ENCODE results near the gene SCYL2.

The SCYL2 gene

GRCh38 chr12:100324498-100324897, 57.5 kb downstream of the SCYL2 start:
- H3K4me3 ChIP-seq (ENCODE audit: low read depth, low read length), result no peak overlapping the region
- no peak for DNase-seq (ENCODE audit: low read depth)
- no peak for TF ChIP-seq CTCF (IDR thresholded peaks at IDR 0.05; ENCODE audit: low read depth, low read length, missing control alignments)
- in situ Hi-C loops (cut with HindIII; ENCODE audit: low sequenced_read_pairs), result no loop called here

GRCh38 chr12:100326208-100326607, 59.2 kb downstream of the SCYL2 start:
- no peak overlapping the region for H3K4me3 ChIP-seq (ENCODE audit: low read depth, low read length)
- DNase-seq (ENCODE audit: low read depth), result no peak
- no peak for TF ChIP-seq CTCF (IDR thresholded peaks at IDR 0.05; ENCODE audit: low read depth, low read length, missing control alignments)
- in situ Hi-C loops (cut with HindIII; ENCODE audit: low sequenced_read_pairs), result no loop called here

- no peak for DNase-seq (ENCODE audit: low read depth)
- no peak overlapping the region for H3K4me3 ChIP-seq (ENCODE audit: low read depth, low read length)
- TF ChIP-seq CTCF (IDR thresholded peaks at IDR 0.05; ENCODE audit: low read depth, low read length, missing control alignments), result no peak
- in situ Hi-C loops (cut with HindIII; ENCODE audit: low sequenced_read_pairs), result no loop called here
Measured at GRCh38 chr12:100329800-100330199, 62.8 kb downstream of the SCYL2 start.

GRCh38 chr12:100331871-100332270, 64.9 kb downstream of the SCYL2 start:
- H3K4me3 ChIP-seq (ENCODE audit: low read depth, low read length), result no peak overlapping the region
- DNase-seq (ENCODE audit: low read depth), result no peak
- in situ Hi-C loops (cut with HindIII; ENCODE audit: low sequenced_read_pairs), result no loop called here
- TF ChIP-seq CTCF (IDR thresholded peaks at IDR 0.05; ENCODE audit: low read depth, low read length, missing control alignments), result no peak

GRCh38 chr12:100332852-100333251, 65.9 kb downstream of the SCYL2 start:
- in situ Hi-C loops (cut with HindIII; ENCODE audit: low sequenced_read_pairs), result no loop called here
- no peak for DNase-seq (ENCODE audit: low read depth)
- H3K4me3 ChIP-seq (ENCODE audit: low read depth, low read length), result no peak overlapping the region
- no peak for TF ChIP-seq CTCF (IDR thresholded peaks at IDR 0.05; ENCODE audit: low read depth, low read length, missing control alignments)

GRCh38 chr12:100337299-100337698, 70.3 kb downstream of the SCYL2 start:
- no peak overlapping the region for H3K4me3 ChIP-seq (ENCODE audit: low read depth, low read length)
- in situ Hi-C loops (cut with HindIII; ENCODE audit: low sequenced_read_pairs), result no loop called here
- TF ChIP-seq CTCF (IDR thresholded peaks at IDR 0.05; ENCODE audit: low read depth, low read length, missing control alignments), result no peak
- DNase-seq (ENCODE audit: low read depth), result no peak

GRCh38 chr12:100337727-100338126, 70.8 kb downstream of the SCYL2 start:
- DNase-seq (ENCODE audit: low read depth), result no peak
- no peak overlapping the region for H3K4me3 ChIP-seq (ENCODE audit: low read depth, low read length)
- in situ Hi-C loops (cut with HindIII; ENCODE audit: low sequenced_read_pairs), result no loop called here
- TF ChIP-seq CTCF (IDR thresholded peaks at IDR 0.05; ENCODE audit: low read depth, low read length, missing control alignments), result no peak

Measured in astrocyte of the cerebellum (primary cell).